Mesenchymal stem cell (in vitro differentiated cells and primary cell): ENCODE results near the gene TMEM17.
A peak's percentile ranks its signal among the peaks of the same experiment; 100 is the strongest.

ENCODE experiments used
- DNase-seq: peaks from one replicate; pipeline ENCODE4 v3.0.0-alpha.2; 2013
- H2AFZ ChIP-seq: one replicate; pipeline ENCODE4 v1.6.1; 2013; ENCODE audit warnings: low read depth, mild to moderate bottlenecking, control low read depth, inconsistent platforms, low read length, moderate library complexity
- H2AK5ac ChIP-seq: 2 replicates; pipeline ENCODE4 v1.6.1; 2013; ENCODE audit warnings: low read length, moderate library complexity, mild to moderate bottlenecking, inconsistent platforms; ENCODE audit not compliant: severe bottlenecking
- H2BK120ac ChIP-seq: one replicate; pipeline ENCODE4 v1.6.1; 2013; ENCODE audit warnings: low read depth, mild to moderate bottlenecking, inconsistent platforms, low read length, moderate library complexity
- H2BK12ac ChIP-seq, 2 experiments: one replicate each; pipeline ENCODE4 v1.6.1; 2013; ENCODE audit warnings: inconsistent platforms in 2 of 2, low read length in 2 of 2, mild to moderate bottlenecking in 2 of 2, moderate library complexity in 2 of 2, control low read depth in 1 of 2
- H2BK15ac ChIP-seq: one replicate; pipeline ENCODE4 v1.6.1; 2013; ENCODE audit warnings: mild to moderate bottlenecking, low read depth, inconsistent platforms; ENCODE audit not compliant: poor library complexity, severe bottlenecking
- H2BK5ac ChIP-seq: 2 replicates; pipeline ENCODE4 v1.6.1; 2013; ENCODE audit warnings: low read depth, mild to moderate bottlenecking, low read length, control low read depth, inconsistent platforms; ENCODE audit not compliant: poor library complexity, severe bottlenecking
- H3K14ac ChIP-seq, 2 experiments: one replicate each; pipeline ENCODE4 v1.6.1; 2013; ENCODE audit warnings: inconsistent platforms in 2 of 2, low read length in 2 of 2, control low read depth in 1 of 2, mild to moderate bottlenecking in 1 of 2, moderate library complexity in 1 of 2
- H3K18ac ChIP-seq, 2 experiments: one replicate each; pipeline ENCODE4 v1.6.1; 2013; ENCODE audit warnings: inconsistent platforms in 2 of 2, low read length in 2 of 2, control low read depth in 1 of 2, low read depth in 1 of 2, mild to moderate bottlenecking in 1 of 2
- H3K23ac ChIP-seq, 2 experiments: one replicate each; pipeline ENCODE4 v1.6.1; 2013; ENCODE audit warnings: inconsistent platforms in 2 of 2, low read length in 2 of 2, mild to moderate bottlenecking in 2 of 2, moderate library complexity in 2 of 2, control low read depth in 1 of 2
- H3K27ac ChIP-seq: 2 replicates; pipeline ENCODE4 v1.5.1; 2013; ENCODE audit warnings: mild to moderate bottlenecking, moderate library complexity, low read length, control low read depth, inconsistent platforms; ENCODE audit not compliant: poor library complexity, severe bottlenecking
- H3K27me3 ChIP-seq, 2 experiments: 2 replicates each; pipeline versions ENCODE4 v1.6.1 to v1.7.0; 2013; ENCODE audit warnings: low read length in 2 of 2, mild to moderate bottlenecking in 2 of 2, moderate library complexity in 2 of 2, control low read depth in 1 of 2, inconsistent platforms in 1 of 2; ENCODE audit not compliant: control insufficient read depth in 1 of 2, insufficient read depth in 1 of 2
- H3K36me3 ChIP-seq, 2 experiments: 2 replicates each; pipeline versions ENCODE4 v1.6.1 to v1.7.0; 2013; ENCODE audit warnings: low read length in 2 of 2, control low read depth in 1 of 2, inconsistent platforms in 1 of 2, low read depth in 1 of 2, mild to moderate bottlenecking in 1 of 2; ENCODE audit not compliant: insufficient read depth in 2 of 2, control insufficient read depth in 1 of 2
- H3K4ac ChIP-seq, 2 experiments: one replicate each; pipeline ENCODE4 v1.6.1; 2013; ENCODE audit warnings: inconsistent platforms in 2 of 2, low read length in 2 of 2, mild to moderate bottlenecking in 2 of 2, moderate library complexity in 2 of 2, control low read depth in 1 of 2, low read depth in 1 of 2
- H3K4me1 ChIP-seq: 2 replicates; pipeline ENCODE4 v1.6.1; 2013; ENCODE audit warnings: low read depth, low read length, control low read depth; ENCODE audit not compliant: control insufficient read depth, insufficient read depth
- H3K4me2 ChIP-seq: 2 replicates; pipeline ENCODE4 v1.6.1; 2013; ENCODE audit warnings: low read length, mild to moderate bottlenecking, inconsistent platforms; ENCODE audit not compliant: poor library complexity, severe bottlenecking
- H3K4me3 ChIP-seq, 2 experiments: 2 replicates each; pipeline versions ENCODE4 v1.5.1 to v1.7.0; 2013; ENCODE audit warnings: low read length in 2 of 2, mild to moderate bottlenecking in 2 of 2, control low read depth in 1 of 2, low read depth in 1 of 2; ENCODE audit not compliant: insufficient read depth in 1 of 2
- H3K79me1 ChIP-seq: replicated peaks from 2 replicates; pipeline ENCODE4 v1.6.1; 2013; ENCODE audit warnings: mild to moderate bottlenecking, control low read depth, low read length, inconsistent platforms; ENCODE audit not compliant: poor library complexity, severe bottlenecking
- H3K9ac ChIP-seq: 2 replicates; pipeline ENCODE4 v1.7.0; 2013; ENCODE audit warnings: mild to moderate bottlenecking, low read length, moderate library complexity
- H3K9me3 ChIP-seq: 2 replicates; pipeline ENCODE4 v1.7.0; 2013; ENCODE audit warnings: mild to moderate bottlenecking, low read length; ENCODE audit not compliant: control insufficient read depth
- H4K8ac ChIP-seq: one replicate; pipeline ENCODE4 v1.6.1; 2013; ENCODE audit warnings: inconsistent platforms, mild to moderate bottlenecking, low read length, moderate library complexity
- H4K91ac ChIP-seq: one replicate; pipeline ENCODE4 v1.6.1; 2013; ENCODE audit warnings: mild to moderate bottlenecking, low read length, inconsistent platforms
- WGBS: methylation state at CpG from one replicate; pipeline ENCODE4 v1.1.7; 2013; ENCODE audit warnings: mixed read lengths; 5-methylcytosine and 5-hydroxymethylcytosine counted together

The TMEM17 gene

DNA sequence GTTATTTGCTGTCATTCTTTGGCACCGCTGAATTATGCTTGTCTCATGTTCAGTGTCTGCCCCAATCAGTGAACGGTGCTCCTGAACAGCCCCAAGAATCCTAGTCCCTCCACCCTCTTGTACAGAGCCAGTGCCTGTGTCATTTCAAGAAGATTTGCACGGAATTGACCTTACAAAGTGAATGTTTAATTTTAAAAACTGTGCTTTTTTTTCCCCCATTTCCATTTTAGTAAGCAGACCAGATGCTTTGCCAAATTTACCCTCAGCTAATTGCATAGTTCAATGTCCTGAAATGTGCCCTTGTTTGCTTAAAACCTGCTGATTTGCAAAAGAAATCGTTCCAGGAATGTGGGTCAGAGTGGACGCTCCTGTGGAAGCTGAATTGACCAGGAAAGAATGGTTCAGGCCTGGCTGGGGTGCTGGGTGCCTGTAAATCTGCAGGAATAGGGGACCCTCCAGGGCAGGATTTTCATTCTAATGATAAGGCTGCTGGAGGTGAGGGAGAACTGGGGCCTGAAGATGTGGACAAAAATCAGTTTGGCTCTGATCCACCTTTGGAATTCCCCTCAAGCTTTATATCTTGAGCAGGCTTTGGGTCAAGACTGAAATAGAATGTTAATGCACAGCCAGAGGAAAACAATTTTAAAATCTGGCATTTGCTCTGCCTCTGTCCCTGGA, 20.1 kb downstream of the TMEM17 start:
- Histone ChIP-seq H3K23ac (no peak overlapping the region), H3K4me3 (peak overlapping the region in 1 of 2 experiments; percentile 4), H3K4me2 (no peak overlapping the region), H3K36me3 (no peaks in the 10 kb centered on the region), H3K79me1 (no peaks in the 10 kb centered on the region), H2AFZ (no peak overlapping the region), H3K9ac (peak overlapping the region; percentile 70), H2BK120ac (no peak overlapping the region), H4K8ac (no peak overlapping the region), H3K27ac (no peak overlapping the region), H3K4me1 (no peaks in the 10 kb centered on the region), H3K4ac (no peak overlapping the region), H3K27me3 (no peaks in the 10 kb centered on the region), H2BK12ac (no peak overlapping the region), H4K91ac (no peak overlapping the region), H2BK5ac (no peak overlapping the region), H3K14ac (no peak overlapping the region), H2BK15ac (no peak overlapping the region), H3K18ac (no peak overlapping the region), H2AK5ac (no peak overlapping the region), H3K9me3 (no peaks in the 10 kb centered on the region)
- WGBS, result 45% methylated on average over 5 of the region's 5 CpGs
- peak; percentile 29 for DNase-seq

DNA sequence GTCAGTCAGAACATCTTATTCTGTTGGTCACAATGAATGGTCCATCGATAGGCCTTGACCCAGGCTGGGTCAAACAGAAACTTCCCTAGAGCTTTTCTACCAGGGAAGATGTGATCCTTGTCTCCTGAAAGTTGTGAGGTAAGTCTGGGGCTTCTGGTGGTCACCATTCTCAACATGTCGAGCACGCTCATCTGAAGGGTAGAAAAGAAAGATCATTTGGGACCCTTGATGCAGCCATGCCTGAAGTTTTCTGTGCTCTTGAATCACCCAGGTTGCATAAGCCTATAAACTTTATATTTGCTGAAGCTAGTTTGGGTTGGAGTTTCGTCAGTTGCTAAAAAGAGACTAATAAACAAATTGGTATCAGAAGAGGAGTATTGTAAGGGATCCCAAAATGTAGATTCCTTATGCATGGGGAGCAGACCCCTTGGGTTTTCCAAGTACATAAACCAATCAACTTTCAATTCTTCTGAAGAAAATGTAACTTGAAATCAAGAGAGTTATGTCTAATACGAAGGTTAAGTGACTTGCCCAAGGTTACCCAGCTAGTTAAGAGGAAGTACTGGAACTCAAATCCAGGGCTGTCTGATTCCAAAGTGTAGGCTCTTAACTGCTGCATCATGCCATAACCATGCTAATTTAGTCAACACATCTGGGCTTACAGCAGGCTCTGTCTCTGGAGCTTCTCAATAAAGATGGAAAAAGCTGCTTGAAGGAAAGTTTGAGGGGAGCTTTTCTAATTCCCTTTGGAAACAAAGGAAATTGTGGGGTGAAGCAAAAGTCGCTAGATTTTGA, 23.2 kb downstream of the TMEM17 start:
- H2BK12ac ChIP-seq, result no peak overlapping the region
- H3K23ac ChIP-seq, result no peak overlapping the region
- H3K27ac ChIP-seq, result no peak overlapping the region
- no peak overlapping the region for H3K4me3 ChIP-seq
- no peaks in the 10 kb centered on the region for H3K27me3 ChIP-seq
- DNase-seq, result no peak
- no peaks in the 10 kb centered on the region for H3K36me3 ChIP-seq
- no peak overlapping the region for H3K14ac ChIP-seq
- no peak overlapping the region for H4K91ac ChIP-seq
- H2AFZ ChIP-seq, result no peak overlapping the region
- H3K4me2 ChIP-seq, result no peak overlapping the region
- no peak overlapping the region for H2BK15ac ChIP-seq
- H2BK120ac ChIP-seq, result no peak overlapping the region
- no peak overlapping the region for H3K4ac ChIP-seq
- H3K18ac ChIP-seq, result no peak overlapping the region
- H3K9me3 ChIP-seq, result no peaks in the 10 kb centered on the region
- no peaks in the 10 kb centered on the region for H3K79me1 ChIP-seq
- H2BK5ac ChIP-seq, result no peak overlapping the region
- no peak overlapping the region for H4K8ac ChIP-seq
- no peak overlapping the region for H2AK5ac ChIP-seq
- no peak overlapping the region for H3K9ac ChIP-seq
- WGBS, result 93% methylated on average over 5 of the region's 6 CpGs
- H3K4me1 ChIP-seq, result peaks cover 3% of the 10 kb centered on the region

DNA sequence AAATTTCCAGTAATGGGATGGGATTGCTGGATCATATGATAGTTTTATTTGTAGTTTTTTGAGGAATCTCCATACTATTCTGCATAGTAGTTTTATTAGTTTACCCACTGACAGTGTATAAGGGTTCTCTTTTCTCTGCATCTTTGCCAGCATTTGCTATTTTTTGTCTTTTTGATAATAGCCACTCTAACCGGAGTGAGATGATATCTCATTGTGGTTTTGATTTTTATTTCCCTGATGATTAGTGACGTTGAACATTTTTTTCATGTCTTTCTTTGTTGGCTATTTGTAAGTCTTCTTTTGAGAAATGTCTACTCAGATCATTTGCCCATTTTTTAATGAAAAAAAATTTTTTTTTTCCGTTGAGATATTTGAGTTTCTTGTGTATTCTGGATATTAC, 26.1 kb downstream of the TMEM17 start:
- no peaks in the 10 kb centered on the region for H3K9me3 ChIP-seq
- no peak overlapping the region for H3K4me2 ChIP-seq
- H2BK15ac ChIP-seq, result no peak overlapping the region
- H2AK5ac ChIP-seq, result no peak overlapping the region
- H2BK120ac ChIP-seq, result no peak overlapping the region
- no peak overlapping the region for H2BK5ac ChIP-seq
- WGBS, result 83% methylated on average over 1 of the region's 3 CpGs
- H3K14ac ChIP-seq, result no peak overlapping the region
- no peaks in the 10 kb centered on the region for H3K36me3 ChIP-seq
- H3K4me1 ChIP-seq, result peaks cover 14% of the 10 kb centered on the region
- H3K27me3 ChIP-seq, result no peaks in the 10 kb centered on the region
- no peak overlapping the region for H3K18ac ChIP-seq
- no peak overlapping the region for H2AFZ ChIP-seq
- H3K23ac ChIP-seq, result no peak overlapping the region
- DNase-seq, result no peak
- no peaks in the 10 kb centered on the region for H3K79me1 ChIP-seq
- H3K27ac ChIP-seq, result no peak overlapping the region
- no peak overlapping the region for H2BK12ac ChIP-seq
- no peak overlapping the region for H3K4ac ChIP-seq
- no peak overlapping the region for H4K8ac ChIP-seq
- H3K9ac ChIP-seq, result peak overlapping the region; percentile 30
- H3K4me3 ChIP-seq, result peak overlapping the region in 1 of 2 experiments; percentile 21
- no peak overlapping the region for H4K91ac ChIP-seq

DNA sequence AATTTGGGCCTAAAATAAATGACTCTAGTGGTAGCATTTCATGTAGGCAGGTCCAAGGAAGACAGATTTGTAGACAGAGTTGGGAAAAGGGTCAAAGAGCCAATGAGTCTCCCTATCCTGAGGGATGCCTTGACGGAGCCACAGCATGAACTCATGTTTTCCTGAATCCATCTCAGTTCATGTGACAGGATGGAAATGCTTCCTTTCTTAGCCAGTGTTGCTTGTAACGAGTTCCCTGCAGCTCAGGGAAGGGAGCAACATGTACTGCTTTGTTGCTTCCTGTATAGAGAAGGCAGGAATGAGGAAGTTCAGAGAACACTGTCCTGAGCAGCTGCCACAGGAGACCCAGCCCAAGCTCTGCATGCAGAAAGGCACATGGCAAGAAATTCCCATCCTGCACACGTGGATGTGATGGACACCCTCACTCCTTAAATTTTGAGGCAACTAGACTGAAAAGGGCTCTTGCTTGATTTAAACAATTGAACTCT, 27.9 kb downstream of the TMEM17 start:
- Histone ChIP-seq H2BK5ac (no peak overlapping the region), H3K14ac (no peak overlapping the region), H3K9ac (peak overlapping the region; percentile 74), H3K23ac (no peak overlapping the region), H3K79me1 (no peaks in the 10 kb centered on the region), H2AK5ac (no peak overlapping the region), H3K4me2 (no peak overlapping the region), H3K27ac (no peak overlapping the region), H2BK12ac (no peak overlapping the region), H2BK15ac (no peak overlapping the region), H3K18ac (peak overlapping the region; percentile 35 to 83), H3K9me3 (no peaks in the 10 kb centered on the region), H3K27me3 (no peaks in the 10 kb centered on the region), H4K91ac (peak overlapping the region; percentile 57), H3K4ac (peak overlapping the region in 1 of 2 experiments; percentile 30), H3K4me3 (peak overlapping the region in 1 of 2 experiments; percentile 51), H2AFZ (peak overlapping the region; percentile 33), H2BK120ac (peak overlapping the region; percentile 54), H3K4me1 (peaks cover 14% of the 10 kb centered on the region), H3K36me3 (no peaks in the 10 kb centered on the region), H4K8ac (peak overlapping the region; percentile 49)
- peak; percentile 52 for DNase-seq
- 9% methylated on average over 3 of the region's 3 CpGs for WGBS
